ENCODE data around the gene COTL1. TPM values are rescaled to one million over a fixed set of nuclear protein-coding genes. Genes with fewer than 3 reads are reported as not detected.

The COTL1 gene
- total RNA-seq, 1 experiment from 2014 or later = 102 TPM

DNA sequence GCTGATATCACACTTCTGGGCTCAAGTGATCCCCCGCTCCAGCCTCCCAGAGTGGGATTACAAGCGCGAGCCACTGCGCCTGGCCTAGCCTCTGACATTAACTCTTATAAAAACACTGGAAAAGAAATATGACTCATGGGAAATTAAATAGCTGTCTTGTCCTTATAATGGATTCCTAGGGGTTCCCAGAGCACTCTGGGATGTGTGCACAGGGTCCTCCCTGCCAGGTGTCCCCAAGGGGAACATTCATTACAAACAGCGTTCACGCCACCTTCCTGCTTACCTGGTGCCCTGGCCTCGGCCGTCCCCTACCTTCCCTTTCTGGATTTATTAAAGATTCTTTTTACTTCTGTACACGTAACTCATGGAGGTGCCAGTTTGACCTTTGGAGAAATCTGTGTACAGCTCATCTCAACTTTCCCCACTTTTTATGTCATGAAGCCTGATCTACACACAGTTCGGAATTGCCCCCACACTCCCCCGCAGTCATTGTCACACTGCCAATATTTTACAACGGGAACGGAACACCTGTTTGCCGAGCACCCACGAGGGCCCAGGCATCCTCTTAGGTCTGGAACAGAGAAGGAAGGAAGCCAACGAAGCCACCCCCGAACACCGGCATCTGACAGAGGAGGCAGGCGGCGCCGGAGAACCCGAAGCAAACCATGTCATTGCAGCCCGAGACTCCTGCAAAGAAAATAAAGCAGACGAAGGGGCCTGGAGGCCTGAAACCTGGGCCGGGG, 73.7 kb downstream of the COTL1 start (continued):
- TF ChIP-seq, protein P1, sequence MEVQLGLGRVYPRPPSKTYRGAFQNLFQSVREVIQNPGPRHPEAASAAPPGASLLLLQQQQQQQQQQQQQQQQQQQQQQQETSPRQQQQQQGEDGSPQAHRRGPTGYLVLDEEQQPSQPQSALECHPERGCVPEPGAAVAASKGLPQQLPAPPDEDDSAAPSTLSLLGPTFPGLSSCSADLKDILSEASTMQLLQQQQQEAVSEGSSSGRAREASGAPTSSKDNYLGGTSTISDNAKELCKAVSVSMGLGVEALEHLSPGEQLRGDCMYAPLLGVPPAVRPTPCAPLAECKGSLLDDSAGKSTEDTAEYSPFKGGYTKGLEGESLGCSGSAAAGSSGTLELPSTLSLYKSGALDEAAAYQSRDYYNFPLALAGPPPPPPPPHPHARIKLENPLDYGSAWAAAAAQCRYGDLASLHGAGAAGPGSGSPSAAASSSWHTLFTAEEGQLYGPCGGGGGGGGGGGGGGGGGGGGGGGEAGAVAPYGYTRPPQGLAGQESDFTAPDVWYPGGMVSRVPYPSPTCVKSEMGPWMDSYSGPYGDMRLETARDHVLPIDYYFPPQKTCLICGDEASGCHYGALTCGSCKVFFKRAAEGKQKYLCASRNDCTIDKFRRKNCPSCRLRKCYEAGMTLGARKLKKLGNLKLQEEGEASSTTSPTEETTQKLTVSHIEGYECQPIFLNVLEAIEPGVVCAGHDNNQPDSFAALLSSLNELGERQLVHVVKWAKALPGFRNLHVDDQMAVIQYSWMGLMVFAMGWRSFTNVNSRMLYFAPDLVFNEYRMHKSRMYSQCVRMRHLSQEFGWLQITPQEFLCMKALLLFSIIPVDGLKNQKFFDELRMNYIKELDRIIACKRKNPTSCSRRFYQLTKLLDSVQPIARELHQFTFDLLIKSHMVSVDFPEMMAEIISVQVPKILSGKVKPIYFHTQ (CRISPR knock-in tag; IDR thresholded peaks at IDR 0.05) = no peak
- TF ChIP-seq NR2C2 (CRISPR knock-in tag; IDR thresholded peaks at IDR 0.05) = no peak
- no peak for TF ChIP-seq JAZF1 (CRISPR knock-in tag; IDR thresholded peaks at IDR 0.05)
- TF ChIP-seq MXD4 (CRISPR knock-in tag; IDR thresholded peaks at IDR 0.05; ENCODE audit: borderline replicate concordance) = no peak
- no peak for TF ChIP-seq FOXP1 (CRISPR knock-in tag; IDR thresholded peaks at IDR 0.05; ENCODE audit: borderline replicate concordance)
- TF ChIP-seq TEAD4 (CRISPR knock-in tag; IDR thresholded peaks at IDR 0.05) = no peak
- TF ChIP-seq, protein P2, sequence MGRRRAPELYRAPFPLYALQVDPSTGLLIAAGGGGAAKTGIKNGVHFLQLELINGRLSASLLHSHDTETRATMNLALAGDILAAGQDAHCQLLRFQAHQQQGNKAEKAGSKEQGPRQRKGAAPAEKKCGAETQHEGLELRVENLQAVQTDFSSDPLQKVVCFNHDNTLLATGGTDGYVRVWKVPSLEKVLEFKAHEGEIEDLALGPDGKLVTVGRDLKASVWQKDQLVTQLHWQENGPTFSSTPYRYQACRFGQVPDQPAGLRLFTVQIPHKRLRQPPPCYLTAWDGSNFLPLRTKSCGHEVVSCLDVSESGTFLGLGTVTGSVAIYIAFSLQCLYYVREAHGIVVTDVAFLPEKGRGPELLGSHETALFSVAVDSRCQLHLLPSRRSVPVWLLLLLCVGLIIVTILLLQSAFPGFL (CRISPR knock-in tag; IDR thresholded peaks at IDR 0.05; ENCODE audit: borderline replicate concordance) = no peak
- TF ChIP-seq JUN (CRISPR knock-in tag; IDR thresholded peaks at IDR 0.05) = no peak
- TF ChIP-seq ZBTB21 (CRISPR knock-in tag; IDR thresholded peaks at IDR 0.05; ENCODE audit: borderline replicate concordance) = no peak
- TF ChIP-seq, protein P3, sequence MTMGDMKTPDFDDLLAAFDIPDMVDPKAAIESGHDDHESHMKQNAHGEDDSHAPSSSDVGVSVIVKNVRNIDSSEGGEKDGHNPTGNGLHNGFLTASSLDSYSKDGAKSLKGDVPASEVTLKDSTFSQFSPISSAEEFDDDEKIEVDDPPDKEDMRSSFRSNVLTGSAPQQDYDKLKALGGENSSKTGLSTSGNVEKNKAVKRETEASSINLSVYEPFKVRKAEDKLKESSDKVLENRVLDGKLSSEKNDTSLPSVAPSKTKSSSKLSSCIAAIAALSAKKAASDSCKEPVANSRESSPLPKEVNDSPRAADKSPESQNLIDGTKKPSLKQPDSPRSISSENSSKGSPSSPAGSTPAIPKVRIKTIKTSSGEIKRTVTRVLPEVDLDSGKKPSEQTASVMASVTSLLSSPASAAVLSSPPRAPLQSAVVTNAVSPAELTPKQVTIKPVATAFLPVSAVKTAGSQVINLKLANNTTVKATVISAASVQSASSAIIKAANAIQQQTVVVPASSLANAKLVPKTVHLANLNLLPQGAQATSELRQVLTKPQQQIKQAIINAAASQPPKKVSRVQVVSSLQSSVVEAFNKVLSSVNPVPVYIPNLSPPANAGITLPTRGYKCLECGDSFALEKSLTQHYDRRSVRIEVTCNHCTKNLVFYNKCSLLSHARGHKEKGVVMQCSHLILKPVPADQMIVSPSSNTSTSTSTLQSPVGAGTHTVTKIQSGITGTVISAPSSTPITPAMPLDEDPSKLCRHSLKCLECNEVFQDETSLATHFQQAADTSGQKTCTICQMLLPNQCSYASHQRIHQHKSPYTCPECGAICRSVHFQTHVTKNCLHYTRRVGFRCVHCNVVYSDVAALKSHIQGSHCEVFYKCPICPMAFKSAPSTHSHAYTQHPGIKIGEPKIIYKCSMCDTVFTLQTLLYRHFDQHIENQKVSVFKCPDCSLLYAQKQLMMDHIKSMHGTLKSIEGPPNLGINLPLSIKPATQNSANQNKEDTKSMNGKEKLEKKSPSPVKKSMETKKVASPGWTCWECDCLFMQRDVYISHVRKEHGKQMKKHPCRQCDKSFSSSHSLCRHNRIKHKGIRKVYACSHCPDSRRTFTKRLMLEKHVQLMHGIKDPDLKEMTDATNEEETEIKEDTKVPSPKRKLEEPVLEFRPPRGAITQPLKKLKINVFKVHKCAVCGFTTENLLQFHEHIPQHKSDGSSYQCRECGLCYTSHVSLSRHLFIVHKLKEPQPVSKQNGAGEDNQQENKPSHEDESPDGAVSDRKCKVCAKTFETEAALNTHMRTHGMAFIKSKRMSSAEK (CRISPR knock-in tag; IDR thresholded peaks at IDR 0.05; ENCODE audit: borderline replicate concordance) = no peak
- no peak for TF ChIP-seq E2F5 (CRISPR knock-in tag; IDR thresholded peaks at IDR 0.05)
- TF ChIP-seq TEAD1 (CRISPR knock-in tag; IDR thresholded peaks at IDR 0.05) = no peak
- TF ChIP-seq ZBTB43 (CRISPR knock-in tag; IDR thresholded peaks at IDR 0.05) = no peak
- no peak for TF ChIP-seq NFATC4 (CRISPR knock-in tag; IDR thresholded peaks at IDR 0.05)

DNA sequence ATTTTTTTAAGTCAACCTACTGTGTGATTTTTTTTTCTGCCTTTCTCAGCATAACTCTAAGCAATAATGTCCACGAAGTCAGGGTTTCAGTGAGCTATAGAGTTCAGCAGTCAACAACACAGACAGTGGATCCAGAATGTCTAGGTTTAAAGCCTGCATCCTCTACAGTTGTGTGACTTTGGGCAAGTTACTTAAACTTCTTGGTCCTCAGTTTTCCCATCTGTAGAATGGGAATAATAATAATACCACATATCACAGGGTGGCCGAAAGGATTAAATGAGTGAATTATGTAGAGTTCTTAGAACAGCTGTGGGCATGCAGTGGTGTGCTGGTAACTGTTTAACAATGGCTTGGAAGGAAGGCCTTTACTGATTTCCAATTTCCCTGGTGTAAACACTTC, 74.6 kb downstream of the COTL1 start:
- Mint-ChIP-seq H3K27me3 (ENCODE audit: low read depth) (no peaks in the 10 kb centered on the region), H3K36me3 (no peaks in the 10 kb centered on the region), H3K9me3 (no peaks in the 10 kb centered on the region), H3K4me3 (no peak overlapping the region), H3K27ac (no peak overlapping the region), H3K4me1 (peaks cover 19% of the 10 kb centered on the region)
- CTCF ChIA-PET = no interaction called here
- POLR2A ChIA-PET = no interaction called here
- DNase-seq (ENCODE audit: low spot score) = no peak
- ATAC-seq = no peak
- TF ChIP-seq, protein P4, sequence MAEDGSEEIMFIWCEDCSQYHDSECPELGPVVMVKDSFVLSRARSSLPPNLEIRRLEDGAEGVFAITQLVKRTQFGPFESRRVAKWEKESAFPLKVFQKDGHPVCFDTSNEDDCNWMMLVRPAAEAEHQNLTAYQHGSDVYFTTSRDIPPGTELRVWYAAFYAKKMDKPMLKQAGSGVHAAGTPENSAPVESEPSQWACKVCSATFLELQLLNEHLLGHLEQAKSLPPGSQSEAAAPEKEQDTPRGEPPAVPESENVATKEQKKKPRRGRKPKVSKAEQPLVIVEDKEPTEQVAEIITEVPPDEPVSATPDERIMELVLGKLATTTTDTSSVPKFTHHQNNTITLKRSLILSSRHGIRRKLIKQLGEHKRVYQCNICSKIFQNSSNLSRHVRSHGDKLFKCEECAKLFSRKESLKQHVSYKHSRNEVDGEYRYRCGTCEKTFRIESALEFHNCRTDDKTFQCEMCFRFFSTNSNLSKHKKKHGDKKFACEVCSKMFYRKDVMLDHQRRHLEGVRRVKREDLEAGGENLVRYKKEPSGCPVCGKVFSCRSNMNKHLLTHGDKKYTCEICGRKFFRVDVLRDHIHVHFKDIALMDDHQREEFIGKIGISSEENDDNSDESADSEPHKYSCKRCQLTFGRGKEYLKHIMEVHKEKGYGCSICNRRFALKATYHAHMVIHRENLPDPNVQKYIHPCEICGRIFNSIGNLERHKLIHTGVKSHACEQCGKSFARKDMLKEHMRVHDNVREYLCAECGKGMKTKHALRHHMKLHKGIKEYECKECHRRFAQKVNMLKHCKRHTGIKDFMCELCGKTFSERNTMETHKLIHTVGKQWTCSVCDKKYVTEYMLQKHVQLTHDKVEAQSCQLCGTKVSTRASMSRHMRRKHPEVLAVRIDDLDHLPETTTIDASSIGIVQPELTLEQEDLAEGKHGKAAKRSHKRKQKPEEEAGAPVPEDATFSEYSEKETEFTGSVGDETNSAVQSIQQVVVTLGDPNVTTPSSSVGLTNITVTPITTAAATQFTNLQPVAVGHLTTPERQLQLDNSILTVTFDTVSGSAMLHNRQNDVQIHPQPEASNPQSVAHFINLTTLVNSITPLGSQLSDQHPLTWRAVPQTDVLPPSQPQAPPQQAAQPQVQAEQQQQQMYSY (CRISPR knock-in tag; IDR thresholded peaks at IDR 0.05) = no peak
- TF ChIP-seq NR2C2 (CRISPR knock-in tag; IDR thresholded peaks at IDR 0.05) (no peak), ZNF263 (CRISPR knock-in tag; IDR thresholded peaks at IDR 0.05; ENCODE audit: low read depth) (no peak), ZNF317 (CRISPR knock-in tag; IDR thresholded peaks at IDR 0.05; ENCODE audit: borderline replicate concordance, low read depth) (no peak), FOXK1 (CRISPR knock-in tag; IDR thresholded peaks at IDR 0.05) (no peak), MXD4 (CRISPR knock-in tag; IDR thresholded peaks at IDR 0.05; ENCODE audit: borderline replicate concordance) (no peak), ZNF425 (CRISPR knock-in tag; conservative IDR thresholded peaks at IDR 0.05) (no peak)

All from WTC11 (cell line).